Natural killer cell (primary cell): ENCODE data around the gene ANXA10. TPM values are rescaled to one million over a fixed set of nuclear protein-coding genes. Genes with fewer than 3 reads are reported as not detected.
"Not testable (repeated sequence)": the region's sequence is repeated elsewhere in the genome, so short reads cannot be mapped to it uniquely, and the experiment has no call there.

Experiments used
- ATAC-seq, 3 donors: fragments of 150-1000 bp in 2 of 3; fragments of 200-7000 bp in 1 of 3; cut with Tn5 transposase; 1 replicate in 1 of 3; 2 replicates in 2 of 3; pipeline ENCODE4 v1.10.0; 2021; ENCODE audit warnings: mild to moderate bottlenecking in 2 of 3, moderate library complexity in 2 of 3
- DNase-seq, 2 donors: peaks; one replicate each; pipeline versions ENCODE4 v3.0.0 to v3.0.0-alpha.2; 2013 to 2021; ENCODE audit warnings: mixed read lengths in 1 of 2
- H3K27ac ChIP-seq: one replicate; pipeline ENCODE4 v1.5.1; 2013; ENCODE audit warnings: mild to moderate bottlenecking, low read length
- H3K27me3 ChIP-seq: one replicate; pipeline ENCODE4 v1.6.1; 2013; ENCODE audit warnings: low read length; ENCODE audit not compliant: control insufficient read depth, insufficient read depth
- H3K36me3 ChIP-seq: one replicate; pipeline ENCODE4 v1.6.1; 2013; ENCODE audit warnings: low read length; ENCODE audit not compliant: control insufficient read depth, insufficient read depth
- H3K4me1 ChIP-seq: one replicate; pipeline ENCODE4 v1.6.1; 2013; ENCODE audit warnings: low read length; ENCODE audit not compliant: control insufficient read depth, insufficient read depth
- H3K4me3 ChIP-seq: one replicate; pipeline ENCODE4 v1.5.1; 2013; ENCODE audit warnings: low read length
- H3K9me3 ChIP-seq: one replicate; pipeline ENCODE4 v1.6.1; 2013; ENCODE audit warnings: low read length; ENCODE audit not compliant: control insufficient read depth, insufficient read depth
- H3K27ac Mint-ChIP-seq, 2 donors: one replicate each; pipeline ENCODE4 v1.8.0; 2022; ENCODE audit warnings: mild to moderate bottlenecking in 2 of 2, mixed read lengths in 2 of 2, moderate library complexity in 1 of 2
- H3K27me3 Mint-ChIP-seq, 2 donors: one replicate each; pipeline ENCODE4 v1.8.0; 2022; ENCODE audit warnings: low read depth in 2 of 2, mixed read lengths in 2 of 2
- H3K36me3 Mint-ChIP-seq: one replicate; pipeline ENCODE4 v1.8.0; 2022; ENCODE audit warnings: mixed read lengths
- H3K4me1 Mint-ChIP-seq, 2 donors: one replicate each; pipeline ENCODE4 v1.8.0; 2022; ENCODE audit warnings: mixed read lengths in 2 of 2
- H3K4me3 Mint-ChIP-seq: one replicate; pipeline ENCODE4 v1.8.0; 2022; ENCODE audit warnings: mild to moderate bottlenecking, moderate library complexity, mixed read lengths
- H3K9me3 Mint-ChIP-seq, 2 donors: one replicate each; pipeline ENCODE4 v1.8.0; 2022; ENCODE audit warnings: mixed read lengths in 2 of 2
- WGBS: methylation state at CpG from one replicate; pipeline ENCODE4 v1.1.7; 2013; ENCODE audit warnings: missing lambda C conversion rate; ENCODE audit not compliant: insufficient coverage; 5-methylcytosine and 5-hydroxymethylcytosine counted together
- intact Hi-C: fragments of 100-400 bp; cut with micrococcal nuclease; formaldehyde crosslinking; loops from one replicate; pipeline ENCODE4 v1.14.2; 2022
- total RNA-seq, 4 donors: library from RNA; stranded (reverse); fragments of 120-200 nt in 1 of 4; gene quantifications; one replicate each; pipeline versions ENCODE4 v1.2.3 to v1.2.4, GENCODE V29; 2013 to 2022
- TF ChIP-seq, protein P1 (sequence below): fragments of 200-600 bp; IDR thresholded peaks from one replicate; pipeline ENCODE4 v1.8.0; 2022; ENCODE audit warnings: antibody characterized with exemption

ANXA10 gene
- total RNA-seq, 3 donors from 2014 or later (not counting 1 experiment from before 2014, with no cell fraction given) = not detected

GRCh38 chr4:168131196-168131595 lies 38.9 kb downstream of the ANXA10 start:
- Mint-ChIP-seq H3K4me1 (no peaks in the 10 kb centered on the region), H3K27ac (no peak overlapping the region), H3K27me3 (no peaks in the 10 kb centered on the region), H3K9me3 (peaks cover 4 to 6% of the 10 kb centered on the region in 2 donors), H3K4me3 (no peak overlapping the region), H3K36me3 (no peaks in the 10 kb centered on the region)
- Histone ChIP-seq H3K27ac (no peak overlapping the region), H3K27me3 (no peaks in the 10 kb centered on the region), H3K36me3 (no peaks in the 10 kb centered on the region), H3K4me3 (no peak overlapping the region), H3K9me3 (no peaks in the 10 kb centered on the region), H3K4me1 (no peaks in the 10 kb centered on the region)
- intact Hi-C loops = no loop called here
- no peak for ATAC-seq
- TF ChIP-seq, protein P1, sequence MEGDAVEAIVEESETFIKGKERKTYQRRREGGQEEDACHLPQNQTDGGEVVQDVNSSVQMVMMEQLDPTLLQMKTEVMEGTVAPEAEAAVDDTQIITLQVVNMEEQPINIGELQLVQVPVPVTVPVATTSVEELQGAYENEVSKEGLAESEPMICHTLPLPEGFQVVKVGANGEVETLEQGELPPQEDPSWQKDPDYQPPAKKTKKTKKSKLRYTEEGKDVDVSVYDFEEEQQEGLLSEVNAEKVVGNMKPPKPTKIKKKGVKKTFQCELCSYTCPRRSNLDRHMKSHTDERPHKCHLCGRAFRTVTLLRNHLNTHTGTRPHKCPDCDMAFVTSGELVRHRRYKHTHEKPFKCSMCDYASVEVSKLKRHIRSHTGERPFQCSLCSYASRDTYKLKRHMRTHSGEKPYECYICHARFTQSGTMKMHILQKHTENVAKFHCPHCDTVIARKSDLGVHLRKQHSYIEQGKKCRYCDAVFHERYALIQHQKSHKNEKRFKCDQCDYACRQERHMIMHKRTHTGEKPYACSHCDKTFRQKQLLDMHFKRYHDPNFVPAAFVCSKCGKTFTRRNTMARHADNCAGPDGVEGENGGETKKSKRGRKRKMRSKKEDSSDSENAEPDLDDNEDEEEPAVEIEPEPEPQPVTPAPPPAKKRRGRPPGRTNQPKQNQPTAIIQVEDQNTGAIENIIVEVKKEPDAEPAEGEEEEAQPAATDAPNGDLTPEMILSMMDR = no peak
- no peak for DNase-seq

DNA sequence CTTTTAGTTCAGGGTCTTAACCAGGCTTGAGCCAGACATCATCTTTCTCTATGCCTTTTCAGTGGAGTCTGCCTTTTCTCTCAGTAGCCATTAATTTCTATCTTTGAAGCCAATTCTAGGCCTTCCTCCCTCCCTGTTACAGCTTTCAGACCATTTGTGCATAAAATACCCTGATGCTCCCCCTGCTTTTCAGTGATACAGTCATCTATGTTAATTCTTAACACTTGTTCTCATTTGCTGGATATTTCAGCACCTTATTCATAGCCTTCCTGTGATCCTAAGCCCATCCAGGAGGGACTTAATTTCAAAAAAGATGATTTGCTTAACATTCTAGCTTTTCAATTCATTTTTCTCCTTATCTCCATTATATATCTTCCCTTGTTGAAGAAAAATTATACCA lies 42.3 kb downstream of the ANXA10 start:
- Mint-ChIP-seq H3K9me3 (peaks cover 4% of the 10 kb centered on the region in 2 donors), H3K27ac (no peak overlapping the region), H3K36me3 (no peaks in the 10 kb centered on the region), H3K4me3 (no peak overlapping the region), H3K27me3 (no peaks in the 10 kb centered on the region), H3K4me1 (no peaks in the 10 kb centered on the region)
- intact Hi-C loops = no loop called here
- ATAC-seq = no peak
- Histone ChIP-seq H3K9me3 (no peaks in the 10 kb centered on the region), H3K36me3 (no peaks in the 10 kb centered on the region), H3K4me1 (no peaks in the 10 kb centered on the region), H3K27me3 (no peaks in the 10 kb centered on the region), H3K27ac (no peak overlapping the region), H3K4me3 (no peak overlapping the region)
- TF ChIP-seq, protein P1 = no peak
- no peak for DNase-seq

DNA sequence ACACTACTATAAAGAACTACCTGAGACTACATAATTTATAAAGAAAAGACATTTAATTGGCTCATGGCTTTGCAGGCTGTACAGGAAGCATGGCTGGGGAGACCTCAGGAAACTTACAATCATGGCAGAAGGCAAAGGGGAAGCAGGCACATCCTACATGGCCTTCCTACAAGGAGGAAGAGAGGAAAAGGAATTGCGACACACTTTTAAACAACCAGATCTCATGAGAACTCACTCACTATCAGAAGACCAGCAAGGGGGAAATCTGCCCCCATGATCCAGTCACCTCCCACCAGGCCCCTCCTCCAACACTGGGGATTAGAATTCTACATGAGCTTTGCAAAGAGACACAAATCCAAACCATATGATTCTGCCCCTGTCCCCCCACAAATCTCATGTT lies 43.5 kb downstream of the ANXA10 start:
- H3K36me3 Mint-ChIP-seq, H3K4me1 Mint-ChIP-seq, DNase-seq, H3K27ac Mint-ChIP-seq, H3K4me3 Mint-ChIP-seq, H3K9me3 Mint-ChIP-seq, H3K36me3 ChIP-seq, ATAC-seq, H3K4me3 ChIP-seq, H3K27me3 ChIP-seq, H3K27ac ChIP-seq, H3K9me3 ChIP-seq, H3K4me1 ChIP-seq, intact Hi-C loops, H3K27me3 Mint-ChIP-seq: not testable (repeated sequence)
- WGBS = no CpG with 5 or more reads among the region's 1 CpG

DNA sequence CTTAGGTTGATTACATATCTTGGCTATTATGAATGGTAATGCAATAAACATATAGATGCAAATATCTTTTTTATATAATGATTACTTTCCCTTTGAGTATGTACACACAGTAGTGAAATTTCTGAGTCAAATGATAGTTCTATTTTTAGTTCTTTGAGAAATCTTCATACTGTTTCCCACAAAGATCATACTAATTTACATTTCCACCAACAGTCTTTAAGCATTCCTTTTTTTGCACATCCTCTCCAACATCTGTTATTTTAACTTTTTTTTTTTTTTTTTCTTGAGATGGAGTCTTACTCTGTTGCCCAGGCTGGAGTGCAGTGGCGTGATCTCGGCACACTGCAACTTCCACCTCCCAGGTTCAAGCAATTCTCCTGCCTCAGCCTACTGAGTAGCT lies 45.4 kb downstream of the ANXA10 start:
- intact Hi-C loops, H3K4me3 Mint-ChIP-seq, H3K27me3 Mint-ChIP-seq, ATAC-seq, H3K9me3 ChIP-seq, H3K36me3 ChIP-seq, H3K27ac ChIP-seq, H3K27me3 ChIP-seq, H3K27ac Mint-ChIP-seq, DNase-seq, H3K4me3 ChIP-seq, H3K4me1 Mint-ChIP-seq, H3K36me3 Mint-ChIP-seq, H3K9me3 Mint-ChIP-seq, H3K4me1 ChIP-seq: not testable (repeated sequence)
- no CpG with 5 or more reads among the region's 2 CpGs for WGBS

- H3K27me3 ChIP-seq = no peaks in the 10 kb centered on the region
- whole genome bisulfite sequencing = 54% methylated on average over 3 of the region's 3 CpGs
- TF ChIP-seq, protein P1 = no peak
- H3K36me3 Mint-ChIP-seq = no peaks in the 10 kb centered on the region
- no peaks in the 10 kb centered on the region for H3K4me1 Mint-ChIP-seq
- no peak overlapping the region for H3K27ac ChIP-seq
- no peaks in the 10 kb centered on the region for H3K36me3 ChIP-seq
- no peaks in the 10 kb centered on the region for H3K4me1 ChIP-seq
- no peak for ATAC-seq
- intact Hi-C loops = no loop called here
- H3K4me3 ChIP-seq = no peak overlapping the region
- no peaks in the 10 kb centered on the region for H3K9me3 ChIP-seq
- H3K27me3 Mint-ChIP-seq = no peaks in the 10 kb centered on the region
- no peak overlapping the region for H3K27ac Mint-ChIP-seq
- peaks cover 0 to 2% of the 10 kb centered on the region in 2 donors for H3K9me3 Mint-ChIP-seq
- no peak for DNase-seq
- no peak overlapping the region for H3K4me3 Mint-ChIP-seq
Observed at GRCh38 chr4:168138143-168138542, 45.8 kb downstream of the ANXA10 start.
